H1 (cell line): Measurements from ENCODE around the gene ASCL1. TPM values are rescaled to one million over a fixed set of nuclear protein-coding genes. Genes with fewer than 3 reads are reported as not detected.

Source experiments
- CTCF ChIA-PET: fragments of 300-600 bp; sonication (Branson Sonifier 250); formaldehyde crosslinking; loops from one replicate; lab custom pipeline; 2021; ENCODE audit not compliant: partially characterized antibody; lab: Charles Lee
- POLR2A ChIA-PET: fragments of 300-600 bp; sonication (Branson Sonifier 250); formaldehyde crosslinking; loops from one replicate; lab custom pipeline; 2021; ENCODE audit warnings: inconsistent platforms; ENCODE audit not compliant: partially characterized antibody; lab: Charles Lee
- DNase-seq, 2 experiments: peaks; one replicate each; pipeline versions ENCODE4 v3.0.0 to v3.0.0-alpha.2; 2010 to 2022; ENCODE audit warnings: low spot score in 2 of 2, low read depth in 1 of 2, mixed read lengths in 1 of 2
- FAIRE-seq: peaks from 2 replicates; lab custom pipeline; 2011; peaks lifted over from hg19 to GRCh38; lab: Jason Lieb, UNC
- H2AFZ ChIP-seq: 2 replicates; pipeline ENCODE4 v1.8.1; 2012; ENCODE audit warnings: low read length, inconsistent platforms
- H2AK5ac ChIP-seq: 2 replicates; pipeline ENCODE4 v1.6.1; 2013; ENCODE audit warnings: low read depth, low read length
- H2BK120ac ChIP-seq: replicated peaks from 2 replicates; pipeline ENCODE3; 2013; ENCODE audit warnings: low read depth, low read length, inconsistent platforms
- H2BK12ac ChIP-seq: 2 replicates; pipeline ENCODE4 v1.6.1; 2013; ENCODE audit warnings: low read depth, low read length
- H2BK15ac ChIP-seq: 2 replicates; pipeline ENCODE4 v1.6.1; 2013; ENCODE audit warnings: low read length
- H2BK20ac ChIP-seq: 2 replicates; pipeline ENCODE4 v1.6.1; 2013; ENCODE audit warnings: low read length
- H2BK5ac ChIP-seq: 2 replicates; pipeline ENCODE4 v1.6.1; 2013; ENCODE audit warnings: low read depth, low read length
- H3K14ac ChIP-seq: 2 replicates; pipeline ENCODE4 v1.6.1; 2013; ENCODE audit warnings: inconsistent platforms; ENCODE audit not compliant: insufficient read length
- H3K18ac ChIP-seq: 2 replicates; pipeline ENCODE4 v1.6.1; 2013; ENCODE audit warnings: low read length; ENCODE audit errors: extremely low read depth
- H3K23ac ChIP-seq: 2 replicates; pipeline ENCODE4 v1.6.1; 2013; ENCODE audit warnings: inconsistent platforms; ENCODE audit not compliant: insufficient read length
- H3K23me2 ChIP-seq: 2 replicates; pipeline ENCODE4 v1.6.1; 2013; ENCODE audit warnings: low read depth, low read length
- H3K27ac ChIP-seq: 2 replicates; pipeline ENCODE4 v1.6.1; 2011; ENCODE audit warnings: low read depth, low read length, inconsistent platforms
- H3K27me3 ChIP-seq, 4 experiments: replicated peaks in 1 of 4; 1 replicate in 1 of 4; 2 replicates in 3 of 4; pipeline versions ENCODE4 v1.6.1 to v1.8.1; 2011 to 2013; ENCODE audit warnings: low read length in 3 of 4, mild to moderate bottlenecking in 3 of 4, inconsistent platforms in 2 of 4, mixed read lengths in 2 of 4, moderate library complexity in 1 of 4; ENCODE audit not compliant: control insufficient read depth in 3 of 4, insufficient read depth in 3 of 4; ENCODE audit errors: extremely low read depth in 1 of 4
- H3K36me3 ChIP-seq, 4 experiments: 2 replicates each; pipeline versions ENCODE4 v1.6.1 to v1.8.1; 2011 to 2013; ENCODE audit warnings: mild to moderate bottlenecking in 4 of 4, low read length in 3 of 4, moderate library complexity in 2 of 4, control low read depth in 1 of 4, inconsistent platforms in 1 of 4; ENCODE audit not compliant: insufficient read depth in 4 of 4, control insufficient read depth in 2 of 4
- H3K4ac ChIP-seq: replicated peaks from 2 replicates; pipeline ENCODE3; 2013; ENCODE audit warnings: low read length, low read depth, mixed read lengths, inconsistent platforms; ENCODE audit not compliant: insufficient read length
- H3K4me1 ChIP-seq, 4 experiments: replicated peaks in 1 of 4; 1 replicate in 1 of 4; 2 replicates in 3 of 4; pipeline versions ENCODE4 v1.6.1 to v1.8.1; 2011 to 2013; ENCODE audit warnings: low read length in 3 of 4, inconsistent platforms in 2 of 4, mixed read lengths in 1 of 4; ENCODE audit not compliant: insufficient read depth in 4 of 4, control insufficient read depth in 3 of 4
- H3K4me2 ChIP-seq, 2 experiments: 2 replicates each; pipeline versions ENCODE4 v1.6.1 to v1.8.1; 2011 to 2013; ENCODE audit warnings: low read depth in 2 of 2, low read length in 2 of 2, control low read depth in 1 of 2, inconsistent platforms in 1 of 2, mild to moderate bottlenecking in 1 of 2; ENCODE audit not compliant: insufficient read depth in 1 of 2
- H3K4me3 ChIP-seq, 4 experiments: fragments of 200-600, 300-600 bp in 1 of 4; sonication (generic), shearing (Covaris generic), sonication (Bioruptor Twin) in 1 of 4; 2 replicates each; pipeline versions ENCODE4 v1.5.1 to v1.8.1; 2011 to 2016; ENCODE audit warnings: low read length in 4 of 4, low read depth in 3 of 4, control low read depth in 2 of 4, inconsistent platforms in 2 of 4, mild to moderate bottlenecking in 2 of 4, mixed read lengths in 1 of 4, moderate library complexity in 1 of 4; ENCODE audit not compliant: insufficient read depth in 2 of 4; ENCODE audit errors: extremely low read depth in 1 of 4
- H3K56ac ChIP-seq: replicated peaks from 2 replicates; pipeline ENCODE3; 2013; ENCODE audit warnings: low read depth, mild to moderate bottlenecking, mixed read lengths, low read length, inconsistent platforms; ENCODE audit not compliant: insufficient read length
- H3K79me1 ChIP-seq: 2 replicates; pipeline ENCODE4 v1.6.1; 2013; ENCODE audit warnings: low read depth, low read length, control low read depth
- H3K79me2 ChIP-seq, 2 experiments: 2 replicates each; pipeline versions ENCODE4 v1.6.1 to v1.8.1; 2012 to 2013; ENCODE audit warnings: low read length in 2 of 2, mild to moderate bottlenecking in 2 of 2, inconsistent platforms in 1 of 2; ENCODE audit not compliant: insufficient read depth in 2 of 2, control insufficient read depth in 1 of 2
- H3K9ac ChIP-seq, 4 experiments: replicated peaks in 1 of 4; 1 replicate in 1 of 4; 2 replicates in 3 of 4; pipeline versions ENCODE4 v1.6.1 to v1.8.1; 2011 to 2013; ENCODE audit warnings: low read depth in 3 of 4, low read length in 3 of 4, control low read depth in 2 of 4, mild to moderate bottlenecking in 2 of 4, moderate library complexity in 2 of 4, inconsistent platforms in 1 of 4; ENCODE audit errors: extremely low read depth in 1 of 4
- H3K9me3 ChIP-seq, 2 experiments: 2 replicates each; pipeline versions ENCODE4 v1.6.1 to v1.8.1; 2012 to 2013; ENCODE audit warnings: mild to moderate bottlenecking in 2 of 2, moderate library complexity in 2 of 2, control low read depth in 1 of 2, inconsistent platforms in 1 of 2, low read depth in 1 of 2, low read length in 1 of 2, mixed read lengths in 1 of 2; ENCODE audit not compliant: insufficient read depth in 2 of 2
- H4K20me1 ChIP-seq, 2 experiments: replicated peaks in 1 of 2; 2 replicates each; pipeline versions ENCODE3 to v1.8.1; 2011 to 2013; ENCODE audit warnings: inconsistent platforms in 2 of 2, low read length in 2 of 2, mild to moderate bottlenecking in 1 of 2; ENCODE audit not compliant: insufficient read depth in 2 of 2, control insufficient read depth in 1 of 2
- H4K5ac ChIP-seq: 2 replicates; pipeline ENCODE4 v1.6.1; 2013; ENCODE audit warnings: low read length, low read depth, mixed read lengths, inconsistent platforms; ENCODE audit not compliant: insufficient read length
- H4K8ac ChIP-seq: 2 replicates; pipeline ENCODE4 v1.8.0; 2013; ENCODE audit warnings: mild to moderate bottlenecking, moderate library complexity, low read length, inconsistent platforms; ENCODE audit not compliant: insufficient read depth; ENCODE audit errors: extremely low read depth
- H4K91ac ChIP-seq: replicated peaks from 2 replicates; pipeline ENCODE3; 2013; ENCODE audit warnings: low read length, mixed read lengths, inconsistent platforms; ENCODE audit not compliant: insufficient read length
- CREB1 ChIP-seq: IDR thresholded peaks from 2 replicates; pipeline ENCODE4 v1.6.1; 2012; ENCODE audit warnings: inconsistent platforms
- KDM1A ChIP-seq: fragments of 200-600, 300-600 bp; sonication (generic); IDR thresholded peaks from 2 replicates; pipeline ENCODE4 v1.7.1; 2016; ENCODE audit warnings: mild to moderate bottlenecking, low read length, borderline replicate concordance
- RAD21 ChIP-seq, 2 experiments: IDR thresholded peaks in 1 of 2; conservative IDR thresholded peaks in 1 of 2; 2 replicates each; pipeline ENCODE4 v1.6.1; 2011; ENCODE audit warnings: low read depth in 2 of 2, low read length in 2 of 2, improper control_type of control experiment in 1 of 2, inconsistent platforms in 1 of 2, mild to moderate bottlenecking in 1 of 2, moderate library complexity in 1 of 2
- TEAD4 ChIP-seq: IDR thresholded peaks from 2 replicates; pipeline ENCODE4 v1.6.1; 2012; ENCODE audit warnings: low read depth, low read length, inconsistent platforms, mixed read lengths
- WGBS, 2 experiments: shearing (Covaris generic) in 1 of 2; methylation state at CpG; one replicate each; pipeline versions ENCODE4 v1.1.6 to v1.1.7; 2013 to 2015; ENCODE audit warnings: low lambda C conversion rate in 2 of 2, mixed read lengths in 2 of 2, inconsistent platforms in 1 of 2, low coverage in 1 of 2, missing lambda C conversion rate in 1 of 2; ENCODE audit not compliant: insufficient replicate concordance in 2 of 2, insufficient coverage in 1 of 2, insufficient read length in 1 of 2; ENCODE audit errors: extremely low coverage in 1 of 2, missing lambda C conversion rate in 1 of 2; 5-methylcytosine and 5-hydroxymethylcytosine counted together
- polyA plus RNA-seq, 7 experiments: library from polyadenylated mRNA; depleted of rRNA in 3 of 7; stranded (reverse) in 5 of 7; unstranded in 2 of 7; fragments of >200 nt in 5 of 7; fragments of 200-250 nt in 2 of 7; gene quantifications; 1 replicate in 5 of 7; 2 replicates in 1 of 7; 4 replicates in 1 of 7; pipeline versions ENCODE4 v1.2.1 to v1.2.3, GENCODE V29; 2011 to 2013; ENCODE audit warnings: missing spikeins in 2 of 7, mixed read lengths in 2 of 7
- total RNA-seq: library from RNA; stranded (reverse); fragmentation: NEBNext Ultra II Directional; extraction: Animal tissue kit (Norgen Biotek cat#: 25700); gene quantifications from 2 replicates; pipeline ENCODE4 v1.2.1, GENCODE V29; 2021

The ASCL1 gene
- total and polyA plus RNA-seq, 2 of the 8 experiments (the other 6 are each of a cell fraction or from before 2014, with no cell fraction given), result 0.12 TPM; not detected in 1

GRCh38 chr12:102912258-102912657 lies 45.2 kb upstream of the ASCL1 start:
- no peak overlapping the region for H2BK12ac ChIP-seq
- no peak overlapping the region for H3K4me2 ChIP-seq
- H2BK15ac ChIP-seq, result no peak overlapping the region
- no peak overlapping the region for H3K23ac ChIP-seq
- no peak overlapping the region for H3K18ac ChIP-seq
- no peak overlapping the region for H2BK5ac ChIP-seq
- ChIA-PET POLR2A (no interaction called here), CTCF (interaction anchor here (0.5 to 1.4 kb wide), 5 partner anchors 12 to 636 kb away, joined by 3 to 10 read pairs (median 5); no protein-coding TSS in a partner anchor)
- no peaks in the 10 kb centered on the region for H3K36me3 ChIP-seq
- H2AK5ac ChIP-seq, result no peak overlapping the region
- no peaks in the 10 kb centered on the region for H3K23me2 ChIP-seq
- peaks cover 0 to 6% (median 4%) of the 10 kb centered on the region in 4 experiments; a peak in 3 of 7 replicates for H3K4me1 ChIP-seq
- 86% methylated on average over 2 of the region's 2 CpGs; no CpG with 5 or more reads in 1 of the 2 experiments for WGBS, 2 experiments
- H3K9me3 ChIP-seq, result no peaks in the 10 kb centered on the region
- H2AFZ ChIP-seq, result no peak overlapping the region
- H3K56ac ChIP-seq, result no peak overlapping the region
- no peak overlapping the region for H2BK20ac ChIP-seq
- no peak overlapping the region for H3K14ac ChIP-seq
- H3K4ac ChIP-seq, result no peak overlapping the region
- no peaks in the 10 kb centered on the region for H3K79me1 ChIP-seq
- no peak overlapping the region for H3K4me3 ChIP-seq
- DNase-seq (no peak), FAIRE-seq (no peak)
- H2BK120ac ChIP-seq, result no peak overlapping the region
- no peak overlapping the region for H3K27ac ChIP-seq
- no peaks in the 10 kb centered on the region for H4K20me1 ChIP-seq
- H4K91ac ChIP-seq, result no peak overlapping the region
- H4K5ac ChIP-seq, result no peak overlapping the region
- no peaks in the 10 kb centered on the region for H3K27me3 ChIP-seq
- no peak overlapping the region for H3K9ac ChIP-seq
- H4K8ac ChIP-seq, result no peak overlapping the region
- H3K79me2 ChIP-seq, result no peaks in the 10 kb centered on the region
- TF ChIP-seq KDM1A (no peak), RAD21 (IDR thresholded peaks at IDR 0.05 in 1 of 2, conservative IDR thresholded peaks at IDR 0.05 in 1 of 2; ENCODE audit: low read depth in 2 of 2, low read length in 2 of 2) (no peak), CREB1 (no peak), TEAD4 (no peak)
